K562 (cell line): ENCODE measurements around the gene PTGIS. TPM values are rescaled to one million over a fixed set of nuclear protein-coding genes. Genes with fewer than 3 reads are reported as not detected.
"Not testable (repeated sequence)": the region's sequence is repeated elsewhere in the genome, so short reads cannot be mapped to it uniquely, and the experiment has no call there.

ENCODE experiments used
- ATAC-seq: fragments of 200-7000 bp; cut with Tn5 transposase; 3 replicates; pipeline ENCODE4 v1.9.1; 2020; ENCODE audit warnings: moderate library complexity
- BruUV-seq: library from RNA; stranded (reverse); fragments of 400-500 nt; replicated peaks from 2 replicates; lab custom pipeline; 2021; lab: Mats Ljungman, UMichigan
- CTCF ChIA-PET: fragments of 300-600 bp; formaldehyde crosslinking; extraction: SDS; loops from one replicate; lab custom pipeline; 2021; ENCODE audit warnings: low intra/inter-chr PET ratio; lab: Yijun Ruan, JAX
- POLR2A ChIA-PET: fragments of 300-600, 350-650 bp; sonication (Branson Sonifier 250); formaldehyde crosslinking; extraction: SDS; loops from one replicate; lab custom pipeline; 2021; ENCODE audit warnings: antibody characterized with exemption, inconsistent platforms; lab: Yijun Ruan, JAX
- DNase-seq, 4 experiments: peaks; one replicate each; pipeline versions ENCODE4 v3.0.0 to v3.0.0-alpha.2; 2011 to 2018; ENCODE audit warnings: low spot score in 3 of 4, mixed read lengths in 3 of 4; ENCODE audit errors: extremely low read depth in 1 of 4
- FAIRE-seq: peaks from 2 replicates; lab custom pipeline; 2011; peaks lifted over from hg19 to GRCh38; lab: Jason Lieb, UNC
- H2AFZ ChIP-seq: 2 replicates; pipeline ENCODE4 v1.6.0; 2011; ENCODE audit warnings: low read depth, low read length, control low read depth, inconsistent platforms
- H3K27ac ChIP-seq: fragments of 200-600 bp; 3 replicates; pipeline ENCODE4 v1.8.0; 2011; ENCODE audit warnings: low read depth, mild to moderate bottlenecking, control low read depth, inconsistent platforms, low read length, moderate library complexity, mixed read lengths; ENCODE audit errors: extremely low read depth
- H3K27me3 ChIP-seq, 2 experiments: fragments of 300-600 bp in 1 of 2; 2 replicates in 1 of 2; 3 replicates in 1 of 2; pipeline versions ENCODE4 v1.6.0 to v1.8.0; 2011; ENCODE audit warnings: inconsistent platforms in 2 of 2, low read length in 2 of 2, mild to moderate bottlenecking in 1 of 2, mixed read lengths in 1 of 2, moderate library complexity in 1 of 2; ENCODE audit not compliant: control insufficient read depth in 2 of 2, insufficient read depth in 2 of 2
- H3K36me3 ChIP-seq: fragments of 300-600 bp; 3 replicates; pipeline ENCODE4 v1.8.0; 2011; ENCODE audit warnings: mild to moderate bottlenecking, low read length, inconsistent platforms; ENCODE audit not compliant: control insufficient read depth, insufficient read depth
- H3K4me1 ChIP-seq, 2 experiments: fragments of 200-600 bp in 1 of 2; replicated peaks in 1 of 2; 2 replicates in 1 of 2; 3 replicates in 1 of 2; pipeline versions ENCODE4 v1.5.1 to v1.8.0; 2011; ENCODE audit warnings: inconsistent platforms in 2 of 2, low read length in 2 of 2, mild to moderate bottlenecking in 1 of 2, mixed read lengths in 1 of 2, moderate library complexity in 1 of 2; ENCODE audit not compliant: control insufficient read depth in 2 of 2, insufficient read depth in 2 of 2
- H3K4me2 ChIP-seq: 2 replicates; pipeline ENCODE4 v1.6.1; 2011; ENCODE audit warnings: low read length, control low read depth, inconsistent platforms, mixed read lengths; ENCODE audit not compliant: insufficient read depth
- H3K4me3 ChIP-seq: fragments of 200-600 bp; sonication (generic), shearing (Covaris generic); 2 replicates; pipeline ENCODE4 v1.5.1; 2016; ENCODE audit warnings: control low read depth, inconsistent platforms
- H3K79me2 ChIP-seq: fragments of 200-600 bp; 3 replicates; pipeline ENCODE4 v1.8.0; 2011; ENCODE audit warnings: low read length, inconsistent platforms; ENCODE audit not compliant: control insufficient read depth, insufficient read depth
- H3K9ac ChIP-seq, 2 experiments: 2 replicates each; pipeline versions ENCODE4 v1.6.0 to v1.6.1; 2011; ENCODE audit warnings: low read depth in 2 of 2, low read length in 2 of 2, control low read depth in 1 of 2, inconsistent platforms in 1 of 2, mild to moderate bottlenecking in 1 of 2, mixed read lengths in 1 of 2; ENCODE audit not compliant: insufficient read depth in 1 of 2
- H3K9me1 ChIP-seq: one replicate; pipeline ENCODE4 v1.6.0; 2011; ENCODE audit warnings: inconsistent platforms, mild to moderate bottlenecking, low read length, moderate library complexity; ENCODE audit not compliant: control insufficient read depth, insufficient read depth
- H3K9me3 ChIP-seq: replicated peaks from 2 replicates; pipeline ENCODE4 v1.5.1; 2011; ENCODE audit warnings: low read depth, low read length, inconsistent platforms; ENCODE audit not compliant: control insufficient read depth, insufficient read depth
- H4K20me1 ChIP-seq: replicated peaks from 2 replicates; pipeline ENCODE4 v1.6.1; 2011; ENCODE audit warnings: low read length, inconsistent platforms, mixed read lengths; ENCODE audit not compliant: control insufficient read depth, insufficient read depth
- ATF7 ChIP-seq: fragments of 450-650 bp; IDR thresholded peaks from 2 replicates; pipeline ENCODE4 v1.7.1; 2014; ENCODE audit warnings: mild to moderate bottlenecking, moderate library complexity
- BCOR ChIP-seq: fragments of 450-650 bp; IDR thresholded peaks from 2 replicates; pipeline ENCODE4 v1.6.1; 2016
- EP300 ChIP-seq: IDR thresholded peaks from 2 replicates; pipeline ENCODE4 v1.6.1; 2012; ENCODE audit warnings: low read length, improper control_type of control experiment
- HDAC2 ChIP-seq: fragments of 450-650 bp; IDR thresholded peaks from 2 replicates; pipeline ENCODE4 v1.6.1; 2016; ENCODE audit warnings: mild to moderate bottlenecking
- WGBS: fragments of 100-300 bp; shearing (Covaris generic); methylation state at CpG from one replicate; pipeline ENCODE4 v1.1.6; 2016; ENCODE audit warnings: low coverage, mixed read lengths; ENCODE audit not compliant: insufficient coverage; ENCODE audit errors: missing lambda C conversion rate; 5-methylcytosine and 5-hydroxymethylcytosine counted together
- in situ Hi-C: fragments of 300-500 bp; cut with MboI; formaldehyde crosslinking; loops from 4 replicates; pipeline ENCODE4 v1.15.0; 2018; ENCODE audit warnings: inconsistent platforms, mixed read lengths
- intact Hi-C: fragments of 100-400 bp; cut with micrococcal nuclease; formaldehyde crosslinking; loops from 2 replicates; pipeline ENCODE4 v1.14.2; 2022
- polyA plus RNA-seq, 8 experiments: library from polyadenylated mRNA; depleted of rRNA in 4 of 8; stranded (reverse) in 5 of 8; unstranded in 3 of 8; fragments of >200 nt; fragmentation: Nextera tagmentation in 2 of 8; fragmentation: Illumina TruSeq in 1 of 8; extraction: Ambion mirVana in 2 of 8; extraction: Trizol in 1 of 8; gene quantifications; 2 replicates each; pipeline versions ENCODE4 v1.2.1 to v1.2.3, GENCODE V29; 2011 to 2014; ENCODE audit warnings: inconsistent platforms in 1 of 8, missing spikeins in 1 of 8
- total RNA-seq, 7 experiments: library from RNA; depleted of rRNA in 6 of 7; stranded (reverse); fragments of >200 nt in 6 of 7; fragmentation: Illumina TruSeq in 2 of 7; extraction: Trizol in 2 of 7; gene quantifications; 2 replicates each; pipeline versions ENCODE4 v1.2.1 to v1.2.3, GENCODE V29; 2011 to 2021; ENCODE audit warnings: low replicate concordance in 1 of 7
- TF ChIP-seq, protein P1 (sequence below): sonication (generic); formaldehyde crosslinking; IDR thresholded peaks from 2 replicates; pipeline ENCODE4 v1.8.0; 2022; ENCODE audit warnings: mild to moderate bottlenecking, missing genetic modification reagents
- TF ChIP-seq, protein P2 (sequence below): sonication (generic); formaldehyde crosslinking; IDR thresholded peaks from 2 replicates; pipeline ENCODE4 v1.8.0; 2023; ENCODE audit warnings: mild to moderate bottlenecking, missing genetic modification reagents
- TF ChIP-seq, protein P3 (sequence below): IDR thresholded peaks from 3 replicates; pipeline ENCODE4 v1.6.1; 2011; ENCODE audit warnings: borderline replicate concordance, mild to moderate bottlenecking, moderate library complexity; ENCODE audit not compliant: insufficient read length; ENCODE audit errors: extremely low read depth

Gene PTGIS
- total and polyA plus RNA-seq, 9 of the 15 experiments (the other 6 are each of a cell fraction or from before 2014, with no cell fraction given) = not detected

DNA sequence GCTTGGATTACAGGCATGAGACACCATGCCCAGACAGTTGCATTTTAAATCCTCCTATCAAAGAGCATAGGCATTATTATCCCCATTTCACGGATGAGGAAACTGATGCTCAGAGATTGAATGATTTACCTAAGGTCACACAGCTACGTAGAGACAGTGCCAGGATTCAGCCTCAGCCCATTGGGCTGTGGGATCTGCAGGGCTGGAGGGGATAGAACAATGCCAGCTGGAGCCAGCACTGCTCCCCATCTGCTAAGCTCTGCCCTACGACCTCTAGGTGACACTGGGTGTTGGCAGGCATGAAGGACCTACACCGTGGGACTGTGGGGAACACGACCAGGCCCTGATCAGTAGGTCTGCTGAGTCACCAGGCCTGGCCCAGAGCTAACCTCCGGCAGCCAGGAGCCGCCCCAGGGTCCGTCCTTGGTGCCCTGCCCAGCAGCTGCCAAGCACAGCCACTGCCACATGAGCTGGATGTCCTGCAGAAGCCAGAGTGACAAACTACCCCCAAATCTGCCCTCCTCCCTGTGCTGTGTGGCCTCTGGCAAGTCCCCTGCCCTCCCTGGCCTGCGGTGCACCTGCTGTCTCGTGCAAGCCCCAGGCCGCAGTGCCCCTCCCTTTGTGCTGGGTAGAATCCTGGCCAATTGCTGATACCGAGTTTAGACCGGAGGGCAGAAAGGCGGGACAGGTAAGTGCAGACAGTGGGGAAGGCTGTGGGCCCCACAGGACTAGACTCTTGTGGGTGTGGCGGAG, 47.6 kb upstream of the PTGIS start (continued):
- TF ChIP-seq, protein P1, sequence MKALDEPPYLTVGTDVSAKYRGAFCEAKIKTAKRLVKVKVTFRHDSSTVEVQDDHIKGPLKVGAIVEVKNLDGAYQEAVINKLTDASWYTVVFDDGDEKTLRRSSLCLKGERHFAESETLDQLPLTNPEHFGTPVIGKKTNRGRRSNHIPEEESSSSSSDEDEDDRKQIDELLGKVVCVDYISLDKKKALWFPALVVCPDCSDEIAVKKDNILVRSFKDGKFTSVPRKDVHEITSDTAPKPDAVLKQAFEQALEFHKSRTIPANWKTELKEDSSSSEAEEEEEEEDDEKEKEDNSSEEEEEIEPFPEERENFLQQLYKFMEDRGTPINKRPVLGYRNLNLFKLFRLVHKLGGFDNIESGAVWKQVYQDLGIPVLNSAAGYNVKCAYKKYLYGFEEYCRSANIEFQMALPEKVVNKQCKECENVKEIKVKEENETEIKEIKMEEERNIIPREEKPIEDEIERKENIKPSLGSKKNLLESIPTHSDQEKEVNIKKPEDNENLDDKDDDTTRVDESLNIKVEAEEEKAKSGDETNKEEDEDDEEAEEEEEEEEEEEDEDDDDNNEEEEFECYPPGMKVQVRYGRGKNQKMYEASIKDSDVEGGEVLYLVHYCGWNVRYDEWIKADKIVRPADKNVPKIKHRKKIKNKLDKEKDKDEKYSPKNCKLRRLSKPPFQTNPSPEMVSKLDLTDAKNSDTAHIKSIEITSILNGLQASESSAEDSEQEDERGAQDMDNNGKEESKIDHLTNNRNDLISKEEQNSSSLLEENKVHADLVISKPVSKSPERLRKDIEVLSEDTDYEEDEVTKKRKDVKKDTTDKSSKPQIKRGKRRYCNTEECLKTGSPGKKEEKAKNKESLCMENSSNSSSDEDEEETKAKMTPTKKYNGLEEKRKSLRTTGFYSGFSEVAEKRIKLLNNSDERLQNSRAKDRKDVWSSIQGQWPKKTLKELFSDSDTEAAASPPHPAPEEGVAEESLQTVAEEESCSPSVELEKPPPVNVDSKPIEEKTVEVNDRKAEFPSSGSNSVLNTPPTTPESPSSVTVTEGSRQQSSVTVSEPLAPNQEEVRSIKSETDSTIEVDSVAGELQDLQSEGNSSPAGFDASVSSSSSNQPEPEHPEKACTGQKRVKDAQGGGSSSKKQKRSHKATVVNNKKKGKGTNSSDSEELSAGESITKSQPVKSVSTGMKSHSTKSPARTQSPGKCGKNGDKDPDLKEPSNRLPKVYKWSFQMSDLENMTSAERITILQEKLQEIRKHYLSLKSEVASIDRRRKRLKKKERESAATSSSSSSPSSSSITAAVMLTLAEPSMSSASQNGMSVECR (CRISPR knock-in tag) = no peak
- TF ChIP-seq, protein P2, sequence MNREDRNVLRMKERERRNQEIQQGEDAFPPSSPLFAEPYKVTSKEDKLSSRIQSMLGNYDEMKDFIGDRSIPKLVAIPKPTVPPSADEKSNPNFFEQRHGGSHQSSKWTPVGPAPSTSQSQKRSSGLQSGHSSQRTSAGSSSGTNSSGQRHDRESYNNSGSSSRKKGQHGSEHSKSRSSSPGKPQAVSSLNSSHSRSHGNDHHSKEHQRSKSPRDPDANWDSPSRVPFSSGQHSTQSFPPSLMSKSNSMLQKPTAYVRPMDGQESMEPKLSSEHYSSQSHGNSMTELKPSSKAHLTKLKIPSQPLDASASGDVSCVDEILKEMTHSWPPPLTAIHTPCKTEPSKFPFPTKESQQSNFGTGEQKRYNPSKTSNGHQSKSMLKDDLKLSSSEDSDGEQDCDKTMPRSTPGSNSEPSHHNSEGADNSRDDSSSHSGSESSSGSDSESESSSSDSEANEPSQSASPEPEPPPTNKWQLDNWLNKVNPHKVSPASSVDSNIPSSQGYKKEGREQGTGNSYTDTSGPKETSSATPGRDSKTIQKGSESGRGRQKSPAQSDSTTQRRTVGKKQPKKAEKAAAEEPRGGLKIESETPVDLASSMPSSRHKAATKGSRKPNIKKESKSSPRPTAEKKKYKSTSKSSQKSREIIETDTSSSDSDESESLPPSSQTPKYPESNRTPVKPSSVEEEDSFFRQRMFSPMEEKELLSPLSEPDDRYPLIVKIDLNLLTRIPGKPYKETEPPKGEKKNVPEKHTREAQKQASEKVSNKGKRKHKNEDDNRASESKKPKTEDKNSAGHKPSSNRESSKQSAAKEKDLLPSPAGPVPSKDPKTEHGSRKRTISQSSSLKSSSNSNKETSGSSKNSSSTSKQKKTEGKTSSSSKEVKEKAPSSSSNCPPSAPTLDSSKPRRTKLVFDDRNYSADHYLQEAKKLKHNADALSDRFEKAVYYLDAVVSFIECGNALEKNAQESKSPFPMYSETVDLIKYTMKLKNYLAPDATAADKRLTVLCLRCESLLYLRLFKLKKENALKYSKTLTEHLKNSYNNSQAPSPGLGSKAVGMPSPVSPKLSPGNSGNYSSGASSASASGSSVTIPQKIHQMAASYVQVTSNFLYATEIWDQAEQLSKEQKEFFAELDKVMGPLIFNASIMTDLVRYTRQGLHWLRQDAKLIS (CRISPR knock-in tag) = no peak
- TF ChIP-seq, protein P3, sequence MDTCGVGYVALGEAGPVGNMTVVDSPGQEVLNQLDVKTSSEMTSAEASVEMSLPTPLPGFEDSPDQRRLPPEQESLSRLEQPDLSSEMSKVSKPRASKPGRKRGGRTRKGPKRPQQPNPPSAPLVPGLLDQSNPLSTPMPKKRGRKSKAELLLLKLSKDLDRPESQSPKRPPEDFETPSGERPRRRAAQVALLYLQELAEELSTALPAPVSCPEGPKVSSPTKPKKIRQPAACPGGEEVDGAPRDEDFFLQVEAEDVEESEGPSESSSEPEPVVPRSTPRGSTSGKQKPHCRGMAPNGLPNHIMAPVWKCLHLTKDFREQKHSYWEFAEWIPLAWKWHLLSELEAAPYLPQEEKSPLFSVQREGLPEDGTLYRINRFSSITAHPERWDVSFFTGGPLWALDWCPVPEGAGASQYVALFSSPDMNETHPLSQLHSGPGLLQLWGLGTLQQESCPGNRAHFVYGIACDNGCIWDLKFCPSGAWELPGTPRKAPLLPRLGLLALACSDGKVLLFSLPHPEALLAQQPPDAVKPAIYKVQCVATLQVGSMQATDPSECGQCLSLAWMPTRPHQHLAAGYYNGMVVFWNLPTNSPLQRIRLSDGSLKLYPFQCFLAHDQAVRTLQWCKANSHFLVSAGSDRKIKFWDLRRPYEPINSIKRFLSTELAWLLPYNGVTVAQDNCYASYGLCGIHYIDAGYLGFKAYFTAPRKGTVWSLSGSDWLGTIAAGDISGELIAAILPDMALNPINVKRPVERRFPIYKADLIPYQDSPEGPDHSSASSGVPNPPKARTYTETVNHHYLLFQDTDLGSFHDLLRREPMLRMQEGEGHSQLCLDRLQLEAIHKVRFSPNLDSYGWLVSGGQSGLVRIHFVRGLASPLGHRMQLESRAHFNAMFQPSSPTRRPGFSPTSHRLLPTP = no peak
- TF ChIP-seq BCOR (peak; percentile 86), ATF7 (no peak), HDAC2 (peak; percentile 59; the same call in 1 of the 2 replicates), EP300 (no peak)

DNA sequence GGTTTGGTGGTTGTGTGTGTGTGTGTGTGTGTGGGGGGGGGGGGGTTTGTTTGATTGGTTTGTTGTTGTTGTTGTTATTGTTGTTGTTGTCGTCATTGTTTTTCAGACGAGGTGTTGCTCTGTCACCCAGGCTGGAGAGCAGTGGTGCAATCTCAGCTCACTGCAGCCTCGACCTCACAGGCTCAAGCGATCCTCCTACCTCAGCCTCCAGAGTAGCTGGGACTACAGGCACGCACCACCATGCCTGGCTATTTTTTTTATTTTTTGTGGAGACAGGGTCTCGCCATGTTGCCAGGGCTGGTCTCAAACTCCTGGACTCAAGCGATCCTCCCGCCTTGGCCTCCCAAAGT, 47.1 kb upstream of the PTGIS start:
- in situ Hi-C loops, H3K79me2 ChIP-seq, CTCF ChIA-PET, H3K4me3 ChIP-seq, DNase-seq, intact Hi-C loops, H3K9me3 ChIP-seq, ATAC-seq, H3K27me3 ChIP-seq, H4K20me1 ChIP-seq, POLR2A ChIA-PET, H2AFZ ChIP-seq, H3K36me3 ChIP-seq, H3K4me2 ChIP-seq, H3K9ac ChIP-seq, H3K9me1 ChIP-seq, H3K27ac ChIP-seq, FAIRE-seq, BruUV-seq: not testable (repeated sequence)
- peaks cover 5 to 22% of the 10 kb centered on the region in 2 experiments; a peak in 4 of 5 replicates for H3K4me1 ChIP-seq
- 73% methylated on average over 5 of the region's 8 CpGs for WGBS
